Panc1 (cell line): ENCODE data around the gene CNMD. TPM values are rescaled to one million over a fixed set of nuclear protein-coding genes. Genes with fewer than 3 reads are reported as not detected.

Experiments
- ATAC-seq: fragments of 200-7000 bp; cut with Tn5 transposase; 2 replicates; pipeline ENCODE4 v1.9.1; 2020; ENCODE audit warnings: mild to moderate bottlenecking, moderate library complexity
- BruUV-seq: library from RNA; stranded (reverse); fragments of 400-500 nt; replicated peaks from 2 replicates; lab custom pipeline; 2021; lab: Mats Ljungman, UMichigan
- CTCF ChIA-PET: fragments of 300-600 bp; sonication (Branson Sonifier 250); formaldehyde crosslinking; loops from one replicate; lab custom pipeline; 2022; ENCODE audit warnings: antibody characterized with exemption; lab: Charles Lee
- POLR2A ChIA-PET: fragments of 300-600 bp; sonication (Branson Sonifier 250); formaldehyde crosslinking; loops from one replicate; lab custom pipeline; 2022; ENCODE audit warnings: antibody characterized with exemption; lab: Charles Lee
- DNase-seq: peaks from one replicate; pipeline ENCODE4 v3.0.0-alpha.2; 2010; ENCODE audit warnings: low read depth, low spot score
- H3K27ac ChIP-seq: 2 replicates; pipeline ENCODE4 v1.5.1; 2011; ENCODE audit warnings: mild to moderate bottlenecking, low read length, inconsistent platforms
- H3K27me3 ChIP-seq: fragments of 200-500 bp; sonication (Bioruptor generic); 2 replicates; pipeline ENCODE4 v1.6.0; 2014; ENCODE audit warnings: low read length, inconsistent platforms; ENCODE audit not compliant: control insufficient read depth, insufficient read depth
- H3K36me3 ChIP-seq: fragments of 200-500 bp; sonication (Bioruptor generic); 2 replicates; pipeline ENCODE4 v1.5.1; 2014; ENCODE audit warnings: inconsistent platforms, mild to moderate bottlenecking, low read length, moderate library complexity; ENCODE audit not compliant: control insufficient read depth, insufficient read depth
- H3K4me1 ChIP-seq: 2 replicates; pipeline ENCODE4 v1.5.1; 2011; ENCODE audit warnings: inconsistent platforms, mild to moderate bottlenecking, low read length, moderate library complexity; ENCODE audit not compliant: control insufficient read depth, insufficient read depth
- H3K4me3 ChIP-seq, 2 experiments: 2 replicates each; pipeline ENCODE4 v1.5.1; 2011 to 2012; ENCODE audit warnings: low read depth in 2 of 2, low read length in 2 of 2, mild to moderate bottlenecking in 2 of 2, inconsistent platforms in 1 of 2, moderate library complexity in 1 of 2
- H3K9me3 ChIP-seq: fragments of 200-500 bp; sonication (Bioruptor generic); 2 replicates; pipeline ENCODE4 v1.5.1; 2014; ENCODE audit warnings: low read depth, mild to moderate bottlenecking, inconsistent platforms, low read length, moderate library complexity; ENCODE audit not compliant: control insufficient read depth, insufficient read depth
- CTCF ChIP-seq: fragments of 450-650 bp; IDR thresholded peaks from 2 replicates; pipeline ENCODE4 v1.5.1; 2017; ENCODE audit warnings: mild to moderate bottlenecking
- POLR2AphosphoS5 ChIP-seq: IDR thresholded peaks from 2 replicates; pipeline ENCODE4 v1.6.1; 2012; ENCODE audit warnings: mild to moderate bottlenecking, low read depth, low read length, moderate library complexity
- REST ChIP-seq, 2 experiments: IDR thresholded peaks; 2 replicates each; pipeline ENCODE4 v1.6.1; 2011 to 2012; ENCODE audit warnings: low read depth in 2 of 2, control low read depth in 1 of 2, low read length in 1 of 2, mild to moderate bottlenecking in 1 of 2, moderate library complexity in 1 of 2; ENCODE audit not compliant: insufficient read depth in 1 of 2
- SIN3A ChIP-seq: IDR thresholded peaks from 2 replicates; pipeline ENCODE4 v1.6.1; 2012; ENCODE audit warnings: low read depth, mild to moderate bottlenecking, low read length, moderate library complexity, borderline replicate concordance; ENCODE audit not compliant: insufficient read depth
- TCF7L2 ChIP-seq: IDR thresholded peaks from 2 replicates; pipeline ENCODE4 v1.6.1; 2011; ENCODE audit warnings: mild to moderate bottlenecking, low read depth, low read length, inconsistent platforms
- in situ Hi-C: cut with HindIII; loops from 2 replicates; pipeline ENCODE4 v1.10.0; 2016; ENCODE audit warnings: low sequenced_read_pairs, low pct_unique_long_range_greater_than_20kb
- intact Hi-C: fragments of 100-400 bp; cut with micrococcal nuclease; formaldehyde crosslinking; loops from one replicate; pipeline ENCODE4 v1.10.0; 2022; ENCODE audit not compliant: unreplicated experiment
- total RNA-seq: library from RNA; stranded (reverse); gene quantifications from one replicate; pipeline ENCODE4 v1.2.1, GENCODE V29; 2021; ENCODE audit not compliant: unreplicated experiment

The CNMD gene
- total RNA-seq, 1 experiment from 2014 or later: not detected

- TF ChIP-seq REST (IDR thresholded peaks at IDR 0.05; ENCODE audit: insufficient read depth in 1 of 2, low read depth in 2 of 2, low read length in 1 of 2) (no peak), TCF7L2 (no peak), CTCF (no peak), SIN3A (no peak), POLR2AphosphoS5 (no peak)
- no peaks in the 10 kb centered on the region for H3K36me3 ChIP-seq
- intact Hi-C loops: no loop called here
- no peak for DNase-seq
- ChIA-PET POLR2A (no interaction called here), CTCF (no interaction called here)
- H3K27ac ChIP-seq: no peak overlapping the region
- BruUV-seq: no TSS peak
- no peak for ATAC-seq
- H3K4me1 ChIP-seq: no peaks in the 10 kb centered on the region
- no peaks in the 10 kb centered on the region for H3K27me3 ChIP-seq
- H3K9me3 ChIP-seq: no peaks in the 10 kb centered on the region
- H3K4me3 ChIP-seq: no peak overlapping the region
- in situ Hi-C loops: no loop called here
Observed at GRCh38 chr13:52785739-52786138, 46.1 kb upstream of the CNMD start.

- no TSS peak for BruUV-seq
- Histone ChIP-seq H3K4me1 (no peaks in the 10 kb centered on the region), H3K27me3 (no peaks in the 10 kb centered on the region), H3K27ac (no peak overlapping the region), H3K9me3 (no peaks in the 10 kb centered on the region), H3K4me3 (no peak overlapping the region), H3K36me3 (no peaks in the 10 kb centered on the region)
- intact Hi-C loops: no loop called here
- DNase-seq (no peak), ATAC-seq (no peak)
- TF ChIP-seq CTCF (no peak), POLR2AphosphoS5 (no peak), REST (IDR thresholded peaks at IDR 0.05; ENCODE audit: insufficient read depth in 1 of 2, low read depth in 2 of 2, low read length in 1 of 2) (no peak)
- ChIA-PET CTCF (no interaction called here), POLR2A (no interaction called here)
- in situ Hi-C loops: no loop called here
Observed at GRCh38 chr13:52784591-52785340, 45.1 kb upstream of the CNMD start.
